ENCODE measurements around the gene HRNR.
"Not testable (repeated sequence)": the region's sequence is repeated elsewhere in the genome, so short reads cannot be mapped to it uniquely, and the experiment has no call there.

HRNR gene

GRCh38 chr1:152224093-152224492 is at the start of gene HRNR:
Gene HRNR, minus strand, starts transcription at chr1:152224193. Its CDS starts 940 bp downstream, at chr1:152223253.
- Histone ChIP-seq H3K4me1 (no peaks in the 10 kb centered on the region), H3K4me2 (ENCODE audit: low read length) (no peak within 1 kb of the TSS), H3K9me3 (ENCODE audit: control insufficient read depth, low read length) (no peaks in the 10 kb centered on the region), H3K9ac (no peak within 1 kb of the TSS), H3K36me3 (ENCODE audit: control insufficient read depth, insufficient read depth, low read length) (no peaks in the 10 kb centered on the region), H3K27ac (no peak within 1 kb of the TSS), H3K27me3 (ENCODE audit: control insufficient read depth, insufficient read depth, low read length) (no peaks in the 10 kb centered on the region), H2AFZ (no peak within 1 kb of the TSS), H3K4me3 (ENCODE audit: low read depth, low read length) (no peak within 1 kb of the TSS), H3K79me2 (no peaks in the 10 kb centered on the region)
- TF ChIP-seq, protein P1, sequence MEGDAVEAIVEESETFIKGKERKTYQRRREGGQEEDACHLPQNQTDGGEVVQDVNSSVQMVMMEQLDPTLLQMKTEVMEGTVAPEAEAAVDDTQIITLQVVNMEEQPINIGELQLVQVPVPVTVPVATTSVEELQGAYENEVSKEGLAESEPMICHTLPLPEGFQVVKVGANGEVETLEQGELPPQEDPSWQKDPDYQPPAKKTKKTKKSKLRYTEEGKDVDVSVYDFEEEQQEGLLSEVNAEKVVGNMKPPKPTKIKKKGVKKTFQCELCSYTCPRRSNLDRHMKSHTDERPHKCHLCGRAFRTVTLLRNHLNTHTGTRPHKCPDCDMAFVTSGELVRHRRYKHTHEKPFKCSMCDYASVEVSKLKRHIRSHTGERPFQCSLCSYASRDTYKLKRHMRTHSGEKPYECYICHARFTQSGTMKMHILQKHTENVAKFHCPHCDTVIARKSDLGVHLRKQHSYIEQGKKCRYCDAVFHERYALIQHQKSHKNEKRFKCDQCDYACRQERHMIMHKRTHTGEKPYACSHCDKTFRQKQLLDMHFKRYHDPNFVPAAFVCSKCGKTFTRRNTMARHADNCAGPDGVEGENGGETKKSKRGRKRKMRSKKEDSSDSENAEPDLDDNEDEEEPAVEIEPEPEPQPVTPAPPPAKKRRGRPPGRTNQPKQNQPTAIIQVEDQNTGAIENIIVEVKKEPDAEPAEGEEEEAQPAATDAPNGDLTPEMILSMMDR (IDR thresholded peaks at IDR 0.05): no peak

- H3K79me2 ChIP-seq; H3K27ac ChIP-seq; H3K4me3 ChIP-seq (ENCODE audit: low read depth, low read length); H3K4me2 ChIP-seq (ENCODE audit: low read length); H3K27me3 ChIP-seq (ENCODE audit: control insufficient read depth, insufficient read depth, low read length); H3K9ac ChIP-seq; H2AFZ ChIP-seq; H3K36me3 ChIP-seq (ENCODE audit: control insufficient read depth, insufficient read depth, low read length); H3K9me3 ChIP-seq (ENCODE audit: control insufficient read depth, low read length); H3K4me1 ChIP-seq: not testable (repeated sequence)
Observed at GRCh38 chr1:152256394-152256793, 32.4 kb upstream of the HRNR start.

DNA sequence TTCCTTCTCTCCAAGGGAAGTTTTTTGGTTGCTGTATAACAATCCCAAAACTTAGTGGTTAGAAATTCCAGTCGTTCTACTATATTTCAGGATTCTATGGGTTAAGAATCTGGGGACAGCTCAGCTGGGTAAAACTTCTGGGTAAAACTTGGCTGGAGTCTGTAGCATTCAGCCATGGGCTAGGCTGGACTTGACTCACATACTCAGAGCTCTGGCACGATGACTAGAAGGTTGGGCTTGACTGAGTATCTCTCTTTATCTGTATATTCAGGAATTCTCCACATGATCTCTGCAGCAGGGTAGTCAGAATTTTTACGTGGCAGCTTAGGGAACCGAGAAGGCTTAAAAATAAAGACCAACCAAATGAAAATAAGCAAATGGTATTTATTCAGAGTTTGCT is 28.2 kb upstream of the HRNR start:
- H3K4me1 ChIP-seq: no peaks in the 10 kb centered on the region
- H3K4me2 ChIP-seq (ENCODE audit: low read length): no peak overlapping the region
- H3K27ac ChIP-seq: no peak overlapping the region
- H3K27me3 ChIP-seq (ENCODE audit: control insufficient read depth, insufficient read depth, low read length): no peaks in the 10 kb centered on the region
- TF ChIP-seq, protein P1 (IDR thresholded peaks at IDR 0.05): no peak
- no peak overlapping the region for H3K9ac ChIP-seq
- H3K9me3 ChIP-seq (ENCODE audit: control insufficient read depth, low read length): no peaks in the 10 kb centered on the region
- H3K79me2 ChIP-seq: no peaks in the 10 kb centered on the region
- no peak overlapping the region for H2AFZ ChIP-seq
- no peak overlapping the region for H3K4me3 ChIP-seq (ENCODE audit: low read depth, low read length)
- no peaks in the 10 kb centered on the region for H3K36me3 ChIP-seq (ENCODE audit: control insufficient read depth, insufficient read depth, low read length)

DNA sequence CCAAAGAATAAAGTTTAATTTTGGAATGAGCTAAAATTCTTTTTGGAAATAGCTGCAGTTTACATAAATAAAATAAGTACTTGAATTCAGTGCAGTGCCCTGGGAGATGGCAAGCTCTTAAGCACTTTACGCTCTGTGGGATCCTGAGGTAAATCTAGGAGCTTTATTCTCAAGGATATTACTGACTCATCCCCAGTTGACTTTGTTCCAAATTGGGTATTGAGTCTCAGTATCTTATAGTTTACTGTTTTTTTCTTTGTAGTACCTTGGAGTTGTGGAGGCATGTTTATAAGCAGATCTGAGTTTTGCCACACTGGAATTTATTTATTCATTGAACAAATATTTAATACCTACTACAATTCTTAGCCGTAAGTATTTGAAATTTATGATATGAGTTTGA is 27.4 kb upstream of the HRNR start:
- no peaks in the 10 kb centered on the region for H3K79me2 ChIP-seq

DNA sequence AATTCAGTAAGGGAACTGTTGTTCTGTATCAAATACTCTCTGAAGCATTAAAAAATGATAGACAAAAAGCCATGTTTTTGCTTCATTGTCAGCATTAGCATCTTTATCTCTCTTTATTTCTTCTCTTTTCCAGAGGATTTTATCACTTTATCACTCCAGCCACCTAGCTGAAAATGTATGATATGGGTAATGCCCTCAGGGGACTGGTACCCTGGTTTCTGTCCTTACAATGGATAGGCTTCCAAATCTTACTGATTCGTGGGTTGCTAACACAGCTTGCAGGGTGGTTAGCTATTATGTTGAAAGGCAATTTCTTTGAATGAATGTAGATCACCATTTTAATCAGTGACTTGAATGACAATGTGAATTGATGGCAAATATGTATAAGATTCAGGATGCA is 23.3 kb upstream of the HRNR start:
- Histone ChIP-seq H3K4me1 (no peaks in the 10 kb centered on the region), H2AFZ (no peak overlapping the region), H3K4me3 (ENCODE audit: low read depth, low read length) (no peak overlapping the region), H3K79me2 (no peaks in the 10 kb centered on the region), H3K9ac (no peak overlapping the region), H3K27me3 (ENCODE audit: control insufficient read depth, insufficient read depth, low read length) (no peaks in the 10 kb centered on the region), H3K4me2 (ENCODE audit: low read length) (no peak overlapping the region), H3K9me3 (ENCODE audit: control insufficient read depth, low read length) (no peaks in the 10 kb centered on the region), H3K27ac (no peak overlapping the region), H3K36me3 (ENCODE audit: control insufficient read depth, insufficient read depth, low read length) (no peaks in the 10 kb centered on the region)
- TF ChIP-seq, protein P1 (IDR thresholded peaks at IDR 0.05): no peak

More for the DNA sequence above, 27.4 kb upstream of the HRNR start:
- Histone ChIP-seq H3K27ac (no peak overlapping the region), H3K36me3 (ENCODE audit: control insufficient read depth, insufficient read depth, low read length) (no peaks in the 10 kb centered on the region), H3K4me3 (ENCODE audit: low read depth, low read length) (no peak overlapping the region), H2AFZ (no peak overlapping the region), H3K9me3 (ENCODE audit: control insufficient read depth, low read length) (no peaks in the 10 kb centered on the region), H3K4me2 (ENCODE audit: low read length) (no peak overlapping the region), H3K27me3 (ENCODE audit: control insufficient read depth, insufficient read depth, low read length) (no peaks in the 10 kb centered on the region), H3K9ac (no peak overlapping the region), H3K4me1 (no peaks in the 10 kb centered on the region)
- TF ChIP-seq, protein P1 (IDR thresholded peaks at IDR 0.05): no peak
